ENCODE measurements around the gene NEURL4.

The NEURL4 gene

GRCh38 chr17:7296189-7296861 is 32.8 kb downstream of the NEURL4 start:
- TF ChIP-seq CTCF (IDR thresholded peaks at IDR 0.05; ENCODE audit: low read depth, low read length): peak; percentile 64
- DNase-seq (ENCODE audit: extremely low read depth, low read depth): no peak

GRCh38 chr17:7295230-7296180 is 33.6 kb downstream of the NEURL4 start:
- DNase-seq (ENCODE audit: extremely low read depth, low read depth): no peak
- no peak for TF ChIP-seq CTCF (IDR thresholded peaks at IDR 0.05; ENCODE audit: low read depth, low read length)

- TF ChIP-seq CTCF (IDR thresholded peaks at IDR 0.05; ENCODE audit: low read depth, low read length): no peak
- DNase-seq (ENCODE audit: extremely low read depth, low read depth): no peak
These were observed 34.5 kb downstream of the NEURL4 start, which contains the start of gene YBX2 for GRCh38 chr17:7294614-7295153. YBX2 (minus strand) TSS chr17:7294639; CDS start chr17:7294500, 139 bp downstream.

- no peak for DNase-seq (ENCODE audit: extremely low read depth, low read depth)
- no peak for TF ChIP-seq CTCF (IDR thresholded peaks at IDR 0.05; ENCODE audit: low read depth, low read length)
These were observed 35.1 kb downstream of the NEURL4 start for GRCh38 chr17:7293816-7294613.

- TF ChIP-seq CTCF (IDR thresholded peaks at IDR 0.05; ENCODE audit: low read depth, low read length): no peak
- DNase-seq (ENCODE audit: extremely low read depth, low read depth): no peak
These were observed 36.0 kb downstream of the NEURL4 start for GRCh38 chr17:7293159-7293558.

- DNase-seq (ENCODE audit: extremely low read depth, low read depth): no peak
- TF ChIP-seq CTCF (IDR thresholded peaks at IDR 0.05; ENCODE audit: low read depth, low read length): no peak
These were observed 36.4 kb downstream of the NEURL4 start for GRCh38 chr17:7292729-7293128.

Measured in AG09319 (cell line).